IMR-90 (cell line): Measurements from ENCODE around the gene CRYGN. TPM values are rescaled to one million over a fixed set of nuclear protein-coding genes. Genes with fewer than 3 reads are reported as not detected.

Experiments used
- ATAC-seq: fragments of 200-7000 bp; cut with Tn5 transposase; 2 replicates; pipeline ENCODE4 v1.9.1; 2020; ENCODE audit warnings: low read depth, mild to moderate bottlenecking, moderate library complexity
- BruUV-seq: library from RNA; stranded (reverse); fragments of 400-500 nt; replicated peaks from 2 replicates; lab custom pipeline; 2021; lab: Mats Ljungman, UMichigan
- CTCF ChIA-PET: fragments of 300-600 bp; formaldehyde crosslinking; extraction: SDS; loops from one replicate; lab custom pipeline; 2021; ENCODE audit warnings: antibody characterized with exemption; lab: Yijun Ruan, JAX
- POLR2A ChIA-PET: fragments of 300-600 bp; sonication (Branson Sonifier 250); formaldehyde crosslinking; loops from one replicate; lab custom pipeline; 2022; ENCODE audit warnings: antibody characterized with exemption; ENCODE audit not compliant: unreplicated experiment; lab: Charles Lee
- DNase-seq: peaks from one replicate; pipeline ENCODE4 v3.0.0; 2013
- H2AFZ ChIP-seq: replicated peaks from 2 replicates; pipeline ENCODE3; 2013; ENCODE audit warnings: low read length, mild to moderate bottlenecking; ENCODE audit not compliant: poor library complexity
- H2AK5ac ChIP-seq: 2 replicates; pipeline ENCODE4 v1.6.1; 2013; ENCODE audit warnings: low read depth, low read length, inconsistent platforms
- H2AK9ac ChIP-seq: replicated peaks from 2 replicates; pipeline ENCODE3; 2013; ENCODE audit warnings: mild to moderate bottlenecking, low read depth, low read length, moderate library complexity; ENCODE audit not compliant: poor library complexity
- H2BK120ac ChIP-seq: 2 replicates; pipeline ENCODE4 v1.6.1; 2013; ENCODE audit warnings: low read depth, low read length, inconsistent platforms
- H2BK15ac ChIP-seq: 3 replicates; pipeline ENCODE4 v1.6.1; 2013; ENCODE audit warnings: low read depth, low read length, inconsistent platforms
- H2BK20ac ChIP-seq: 2 replicates; pipeline ENCODE4 v1.6.1; 2013; ENCODE audit warnings: low read depth, mild to moderate bottlenecking, inconsistent platforms, low read length, moderate library complexity
- H2BK5ac ChIP-seq: 2 replicates; pipeline ENCODE4 v1.6.1; 2013; ENCODE audit warnings: mild to moderate bottlenecking, low read depth, low read length, inconsistent platforms; ENCODE audit not compliant: poor library complexity, severe bottlenecking
- H3K14ac ChIP-seq: replicated peaks from 2 replicates; pipeline ENCODE4 v1.6.1; 2013; ENCODE audit warnings: low read depth, low read length, inconsistent platforms
- H3K18ac ChIP-seq: 2 replicates; pipeline ENCODE4 v1.6.1; 2013; ENCODE audit warnings: low read depth, low read length, control low read depth
- H3K23ac ChIP-seq: 2 replicates; pipeline ENCODE4 v1.6.1; 2013; ENCODE audit warnings: low read depth, low read length, inconsistent platforms
- H3K27ac ChIP-seq: 2 replicates; pipeline ENCODE4 v1.5.1; 2013; ENCODE audit warnings: mild to moderate bottlenecking, control low read depth, low read length; ENCODE audit not compliant: insufficient read depth
- H3K27me3 ChIP-seq: 2 replicates; pipeline ENCODE4 v1.6.1; 2013; ENCODE audit warnings: low read length; ENCODE audit not compliant: control insufficient read depth, insufficient read depth
- H3K36me3 ChIP-seq: 2 replicates; pipeline ENCODE4 v1.6.1; 2013; ENCODE audit warnings: low read length, mixed read lengths; ENCODE audit not compliant: control insufficient read depth, insufficient read depth
- H3K4ac ChIP-seq: 2 replicates; pipeline ENCODE4 v1.6.1; 2013; ENCODE audit warnings: low read depth, low read length, inconsistent platforms
- H3K4me1 ChIP-seq: 2 replicates; pipeline ENCODE4 v1.6.1; 2013; ENCODE audit warnings: low read length, mixed read lengths; ENCODE audit not compliant: control insufficient read depth, insufficient read depth
- H3K4me2 ChIP-seq: 2 replicates; pipeline ENCODE4 v1.6.1; 2013; ENCODE audit warnings: low read depth, mild to moderate bottlenecking, control low read depth, low read length, moderate library complexity
- H3K4me3 ChIP-seq: 2 replicates; pipeline ENCODE4 v1.5.1; 2013; ENCODE audit warnings: low read depth, mild to moderate bottlenecking, control low read depth, low read length, moderate library complexity; ENCODE audit not compliant: insufficient read depth
- H3K56ac ChIP-seq: 2 replicates; pipeline ENCODE4 v1.6.1; 2013; ENCODE audit warnings: low read length, inconsistent platforms; ENCODE audit not compliant: insufficient read depth; ENCODE audit errors: extremely low read depth
- H3K79me1 ChIP-seq, 2 experiments: 2 replicates each; pipeline ENCODE4 v1.6.1; 2013; ENCODE audit warnings: low read length in 2 of 2, inconsistent platforms in 1 of 2, low read depth in 1 of 2
- H3K9ac ChIP-seq: 2 replicates; pipeline ENCODE4 v1.6.1; 2013; ENCODE audit warnings: low read depth, low read length, control low read depth
- H3K9me1 ChIP-seq: 2 replicates; pipeline ENCODE4 v1.6.1; 2013; ENCODE audit warnings: low read length, inconsistent platforms; ENCODE audit not compliant: insufficient read depth
- H3K9me3 ChIP-seq: 2 replicates; pipeline ENCODE4 v1.6.1; 2013; ENCODE audit warnings: low read length; ENCODE audit not compliant: control insufficient read depth, insufficient read depth
- H4K20me1 ChIP-seq: 2 replicates; pipeline ENCODE4 v1.6.1; 2013; ENCODE audit warnings: low read length, inconsistent platforms; ENCODE audit not compliant: insufficient read depth
- H4K5ac ChIP-seq: 2 replicates; pipeline ENCODE4 v1.6.1; 2013; ENCODE audit warnings: mild to moderate bottlenecking, low read depth, low read length, control low read depth
- H4K8ac ChIP-seq, 2 experiments: 2 replicates each; pipeline ENCODE4 v1.6.1; 2013; ENCODE audit warnings: low read depth in 2 of 2, low read length in 2 of 2, control low read depth in 1 of 2, inconsistent platforms in 1 of 2
- H4K91ac ChIP-seq: 2 replicates; pipeline ENCODE4 v1.6.1; 2013; ENCODE audit warnings: low read depth, low read length, inconsistent platforms; ENCODE audit not compliant: insufficient read depth
- CHD1 ChIP-seq: IDR thresholded peaks from 2 replicates; pipeline ENCODE4 v1.6.1; 2012; ENCODE audit warnings: low read depth, low read length, improper control_type of control experiment
- ELK1 ChIP-seq: fragments of 150-350 bp; IDR thresholded peaks from 2 replicates; pipeline ENCODE4 v1.6.1; 2016; ENCODE audit warnings: low read depth, mild to moderate bottlenecking, low read length, moderate library complexity, borderline replicate concordance
- FOS ChIP-seq: fragments of 150-350 bp; IDR thresholded peaks from 2 replicates; pipeline ENCODE4 v1.6.1; 2016; ENCODE audit warnings: low read depth, low read length
- MAFK ChIP-seq: IDR thresholded peaks from 2 replicates; pipeline ENCODE4 v1.6.1; 2012; ENCODE audit warnings: low read depth, low read length, improper control_type of control experiment
- MAZ ChIP-seq: IDR thresholded peaks from 2 replicates; pipeline ENCODE4 v1.6.1; 2012; ENCODE audit warnings: low read depth, mild to moderate bottlenecking, low read length, improper control_type of control experiment, moderate library complexity, borderline replicate concordance
- NFE2L2 ChIP-seq: fragments of 150-350 bp; IDR thresholded peaks from 2 replicates; pipeline ENCODE4 v1.6.1; 2016; ENCODE audit warnings: low read depth, mild to moderate bottlenecking, low read length
- POLR2A ChIP-seq: IDR thresholded peaks from 2 replicates; pipeline ENCODE4 v1.6.1; 2012; ENCODE audit warnings: mild to moderate bottlenecking, low read depth, low read length
- RAD21 ChIP-seq: IDR thresholded peaks from 2 replicates; pipeline ENCODE4 v1.6.1; 2012; ENCODE audit warnings: low read length, improper control_type of control experiment
- RFX5 ChIP-seq: IDR thresholded peaks from 2 replicates; pipeline ENCODE4 v1.8.0; 2012; ENCODE audit warnings: low read depth, mild to moderate bottlenecking, low read length, moderate library complexity
- SMC3 ChIP-seq: fragments of 150-350 bp; IDR thresholded peaks from 2 replicates; pipeline ENCODE4 v1.6.1; 2016; ENCODE audit warnings: low read depth, mild to moderate bottlenecking, antibody characterized with exemption, low read length, moderate library complexity
- WGBS, 2 experiments: methylation state at CpG; one replicate each; pipeline versions ENCODE4 v1.1.5 to v1.1.7; 2013; ENCODE audit warnings: missing lambda C conversion rate in 2 of 2; ENCODE audit not compliant: insufficient read length in 1 of 2; ENCODE audit errors: extremely low coverage in 2 of 2; 5-methylcytosine and 5-hydroxymethylcytosine counted together
- dilution Hi-C: fragments of 300-500 bp; cut with HindIII; formaldehyde crosslinking; loops from one replicate; pipeline ENCODE4 v1.14.3; 2018; ENCODE audit warnings: low sequenced_read_pairs; ENCODE audit not compliant: unreplicated experiment
- in situ Hi-C: fragments of 300-500 bp; cut with MboI; formaldehyde crosslinking; loops from 3 replicates; pipeline ENCODE4 v1.14.3; 2019; ENCODE audit warnings: low sequenced_read_pairs, inconsistent platforms, mixed read lengths
- intact Hi-C: fragments of 100-400 bp; cut with micrococcal nuclease; formaldehyde crosslinking; loops from 2 replicates; pipeline ENCODE4 v1.10.0; 2022
- polyA plus RNA-seq, 3 experiments: library from polyadenylated mRNA; depleted of rRNA; stranded (reverse); fragments of >200 nt; gene quantifications; 2 replicates each; pipeline ENCODE4 v1.2.3, GENCODE V29; 2012; ENCODE audit warnings: low replicate concordance in 1 of 3
- total RNA-seq: library from RNA; depleted of rRNA; stranded (reverse); fragments of >200 nt; gene quantifications from 2 replicates; pipeline ENCODE4 v1.2.3, GENCODE V29; 2012
- TF ChIP-seq, protein P1 (sequence below): fragments of 150-350 bp; IDR thresholded peaks from 2 replicates; pipeline ENCODE4 v1.6.1; 2017; ENCODE audit warnings: mild to moderate bottlenecking, antibody characterized with exemption, low read length, low read depth
- TF ChIP-seq, protein P2 (sequence below): conservative IDR thresholded peaks from 2 replicates; pipeline ENCODE4 v1.5.1; 2012; ENCODE audit warnings: mild to moderate bottlenecking, low read depth, low read length, improper control_type of control experiment

CRYGN gene
- total and polyA plus RNA-seq, 2 of the 4 experiments (the other 2 are of a cell fraction) = not detected

DNA sequence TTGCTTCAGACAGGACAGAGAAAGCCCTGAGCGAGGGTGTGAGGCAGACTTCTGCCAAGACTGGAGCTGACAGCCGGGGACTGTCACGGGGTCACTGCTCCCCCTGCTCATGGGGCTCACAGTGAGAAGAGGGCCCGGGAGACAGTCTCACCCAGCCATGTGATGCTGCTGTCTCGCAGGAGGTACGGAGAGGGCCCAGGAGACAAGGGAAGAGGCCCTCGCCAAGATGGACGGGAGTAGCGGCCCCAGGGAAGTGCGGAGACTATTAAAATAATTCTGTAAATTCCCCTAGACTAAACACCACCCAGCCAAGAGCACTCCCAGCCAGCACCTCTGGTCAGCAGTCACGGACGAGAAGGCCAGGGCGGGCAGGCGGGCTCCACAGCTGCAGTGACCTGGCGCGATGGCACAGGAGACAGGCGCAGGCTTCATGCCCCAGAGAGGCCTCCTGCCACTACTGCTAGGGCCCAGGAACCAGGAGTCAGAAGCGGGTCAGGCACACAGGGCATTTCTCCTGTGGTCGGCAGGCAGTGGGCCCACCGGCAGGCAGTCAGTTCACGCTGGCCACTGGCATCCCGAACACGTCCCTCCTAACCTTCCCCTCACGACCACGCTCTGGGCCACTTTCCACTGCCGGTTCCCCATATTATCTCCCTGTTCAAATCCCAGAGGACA lies 54.2 kb downstream of the CRYGN start:
- H3K4me2 ChIP-seq = no peak overlapping the region

More for the DNA sequence above, 54.2 kb downstream of the CRYGN start:
- Histone ChIP-seq H2AK5ac (no peak overlapping the region), H3K18ac (no peak overlapping the region), H3K27me3 (peaks cover 60% of the 10 kb centered on the region), H4K8ac (no peak overlapping the region), H4K20me1 (no peaks in the 10 kb centered on the region), H2BK15ac (no peak overlapping the region), H3K36me3 (no peaks in the 10 kb centered on the region), H3K9ac (no peak overlapping the region), H3K14ac (no peak overlapping the region), H4K5ac (no peak overlapping the region), H2BK120ac (no peak overlapping the region), H2BK5ac (no peak overlapping the region), H2AFZ (no peak overlapping the region), H3K4me3 (no peak overlapping the region), H3K9me1 (no peaks in the 10 kb centered on the region), H3K56ac (no peak overlapping the region), H4K91ac (no peak overlapping the region), H2BK20ac (no peak overlapping the region), H3K79me1 (no peaks in the 10 kb centered on the region), H3K27ac (no peak overlapping the region), H3K4ac (no peak overlapping the region), H3K4me1 (no peaks in the 10 kb centered on the region), H3K23ac (no peak overlapping the region), H3K9me3 (peaks cover 6% of the 10 kb centered on the region), H2AK9ac (no peak overlapping the region)
- dilution Hi-C loops = no loop called here
- ChIA-PET POLR2A (no interaction called here), CTCF (no interaction called here)
- DNase-seq (no peak), ATAC-seq (no peak)
- in situ Hi-C loops = no loop called here
- WGBS, 2 experiments = 75% methylated on average over 12 of the region's 26 CpGs; no CpG with 5 or more reads in 1 of the 2 experiments
- BruUV-seq = no TSS peak
- intact Hi-C loops = no loop called here
- TF ChIP-seq MAZ (no peak), NFE2L2 (no peak), ELK1 (no peak), POLR2A (no peak), SMC3 (no peak), RAD21 (no peak), CHD1 (no peak), FOS (no peak), MAFK (no peak), RFX5 (no peak)
- TF ChIP-seq, protein P1, sequence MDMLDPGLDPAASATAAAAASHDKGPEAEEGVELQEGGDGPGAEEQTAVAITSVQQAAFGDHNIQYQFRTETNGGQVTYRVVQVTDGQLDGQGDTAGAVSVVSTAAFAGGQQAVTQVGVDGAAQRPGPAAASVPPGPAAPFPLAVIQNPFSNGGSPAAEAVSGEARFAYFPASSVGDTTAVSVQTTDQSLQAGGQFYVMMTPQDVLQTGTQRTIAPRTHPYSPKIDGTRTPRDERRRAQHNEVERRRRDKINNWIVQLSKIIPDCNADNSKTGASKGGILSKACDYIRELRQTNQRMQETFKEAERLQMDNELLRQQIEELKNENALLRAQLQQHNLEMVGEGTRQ = no peak
- TF ChIP-seq, protein P2, sequence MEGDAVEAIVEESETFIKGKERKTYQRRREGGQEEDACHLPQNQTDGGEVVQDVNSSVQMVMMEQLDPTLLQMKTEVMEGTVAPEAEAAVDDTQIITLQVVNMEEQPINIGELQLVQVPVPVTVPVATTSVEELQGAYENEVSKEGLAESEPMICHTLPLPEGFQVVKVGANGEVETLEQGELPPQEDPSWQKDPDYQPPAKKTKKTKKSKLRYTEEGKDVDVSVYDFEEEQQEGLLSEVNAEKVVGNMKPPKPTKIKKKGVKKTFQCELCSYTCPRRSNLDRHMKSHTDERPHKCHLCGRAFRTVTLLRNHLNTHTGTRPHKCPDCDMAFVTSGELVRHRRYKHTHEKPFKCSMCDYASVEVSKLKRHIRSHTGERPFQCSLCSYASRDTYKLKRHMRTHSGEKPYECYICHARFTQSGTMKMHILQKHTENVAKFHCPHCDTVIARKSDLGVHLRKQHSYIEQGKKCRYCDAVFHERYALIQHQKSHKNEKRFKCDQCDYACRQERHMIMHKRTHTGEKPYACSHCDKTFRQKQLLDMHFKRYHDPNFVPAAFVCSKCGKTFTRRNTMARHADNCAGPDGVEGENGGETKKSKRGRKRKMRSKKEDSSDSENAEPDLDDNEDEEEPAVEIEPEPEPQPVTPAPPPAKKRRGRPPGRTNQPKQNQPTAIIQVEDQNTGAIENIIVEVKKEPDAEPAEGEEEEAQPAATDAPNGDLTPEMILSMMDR = no peak
